ENCODE data around the gene WDR47. TPM values are rescaled to one million over a fixed set of nuclear protein-coding genes. Genes with fewer than 3 reads are reported as not detected.

The WDR47 gene
- polyA plus RNA-seq, 2 of the 4 experiments (the other 2 are of a cell fraction) = 5.5 to 10.8 TPM

DNA sequence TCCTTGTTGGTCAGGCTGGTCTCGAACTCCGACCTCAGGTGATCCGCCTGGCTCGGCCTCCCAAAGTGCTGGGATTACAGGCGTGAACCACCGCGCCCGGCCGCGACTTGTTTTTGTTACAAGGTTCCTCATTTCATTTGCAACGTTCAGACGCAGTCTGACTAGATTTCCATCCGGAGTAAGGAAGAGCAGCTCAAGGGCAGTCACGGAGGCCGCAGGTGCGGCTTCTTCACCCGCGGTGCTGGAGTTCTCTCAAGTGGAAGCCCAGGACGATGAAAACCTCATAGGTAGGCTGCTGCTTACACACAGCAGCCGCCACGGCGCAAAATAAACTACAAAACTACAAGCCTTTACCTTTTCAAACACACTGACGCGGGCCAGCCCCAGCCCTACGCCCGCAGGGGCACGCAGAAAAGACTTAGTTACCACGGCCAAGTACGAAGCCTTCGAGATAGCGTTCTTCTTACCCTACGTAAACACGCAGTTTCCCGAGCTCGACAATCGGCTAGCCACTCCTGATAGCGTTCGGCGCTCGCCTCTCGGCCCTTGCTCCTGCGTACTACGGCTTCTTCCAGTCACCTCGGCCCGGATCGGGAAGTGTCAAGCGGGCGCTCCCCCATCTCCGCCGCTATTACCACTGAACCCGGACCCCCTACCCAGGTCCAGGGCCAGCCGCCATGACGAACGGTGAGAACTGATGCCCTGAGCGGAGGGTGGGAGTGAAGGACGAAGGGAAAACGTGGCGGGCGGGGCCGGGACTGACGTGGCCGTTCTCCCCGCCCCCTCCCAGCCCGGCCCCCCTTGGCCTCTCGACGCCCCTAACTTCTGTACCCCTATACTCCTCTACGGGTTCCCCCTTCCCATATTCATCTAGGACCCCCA lies 48.5 kb upstream of the WDR47 start, which contains the start of gene TMEM167B:
TMEM167B (plus strand) TSS at position 569 of the 882 bp plus-strand sequence; CDS start at position 678, 109 bp downstream.
- peak; percentile 62 to 93 for DNase-seq (ENCODE audit: low read depth in 1 of 2, low spot score in 1 of 2)
- ChIA-PET POLR2A (interaction anchor here (0.6 to 3.0 kb wide), 3 partner anchors 10 to 265 kb away, joined by 4 to 51 read pairs (median 10); partner anchors contain the start of gene TAF13), CTCF (interaction anchor here (0.9 to 2.8 kb wide), 3 partner anchors 10 to 22 kb away, joined by 6 to 20 read pairs (median 12); partner anchors contain the start of gene TAF13)
- H3K4me2 ChIP-seq = peak within 1 kb of the TSS; percentile 96
- peak within 1 kb of the TSS; percentile 95 for H3K27ac ChIP-seq
- peak; percentile 92 to 94 for ATAC-seq
- under 1% methylated on average over 57 of the region's 67 CpGs for WGBS (ENCODE audit: missing lambda C conversion rate)
- FAIRE-seq = no peak
- no peak for TF ChIP-seq HOXB13 (CRISPR knock-in tag; IDR thresholded peaks at IDR 0.05; ENCODE audit: low read depth)
- TF ChIP-seq, protein P1, sequence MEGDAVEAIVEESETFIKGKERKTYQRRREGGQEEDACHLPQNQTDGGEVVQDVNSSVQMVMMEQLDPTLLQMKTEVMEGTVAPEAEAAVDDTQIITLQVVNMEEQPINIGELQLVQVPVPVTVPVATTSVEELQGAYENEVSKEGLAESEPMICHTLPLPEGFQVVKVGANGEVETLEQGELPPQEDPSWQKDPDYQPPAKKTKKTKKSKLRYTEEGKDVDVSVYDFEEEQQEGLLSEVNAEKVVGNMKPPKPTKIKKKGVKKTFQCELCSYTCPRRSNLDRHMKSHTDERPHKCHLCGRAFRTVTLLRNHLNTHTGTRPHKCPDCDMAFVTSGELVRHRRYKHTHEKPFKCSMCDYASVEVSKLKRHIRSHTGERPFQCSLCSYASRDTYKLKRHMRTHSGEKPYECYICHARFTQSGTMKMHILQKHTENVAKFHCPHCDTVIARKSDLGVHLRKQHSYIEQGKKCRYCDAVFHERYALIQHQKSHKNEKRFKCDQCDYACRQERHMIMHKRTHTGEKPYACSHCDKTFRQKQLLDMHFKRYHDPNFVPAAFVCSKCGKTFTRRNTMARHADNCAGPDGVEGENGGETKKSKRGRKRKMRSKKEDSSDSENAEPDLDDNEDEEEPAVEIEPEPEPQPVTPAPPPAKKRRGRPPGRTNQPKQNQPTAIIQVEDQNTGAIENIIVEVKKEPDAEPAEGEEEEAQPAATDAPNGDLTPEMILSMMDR (IDR thresholded peaks at IDR 0.05) = no peak
- TF ChIP-seq, protein P2, sequence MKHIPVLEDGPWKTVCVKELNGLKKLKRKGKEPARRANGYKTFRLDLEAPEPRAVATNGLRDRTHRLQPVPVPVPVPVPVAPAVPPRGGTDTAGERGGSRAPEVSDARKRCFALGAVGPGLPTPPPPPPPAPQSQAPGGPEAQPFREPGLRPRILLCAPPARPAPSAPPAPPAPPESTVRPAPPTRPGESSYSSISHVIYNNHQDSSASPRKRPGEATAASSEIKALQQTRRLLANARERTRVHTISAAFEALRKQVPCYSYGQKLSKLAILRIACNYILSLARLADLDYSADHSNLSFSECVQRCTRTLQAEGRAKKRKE (CRISPR knock-in tag; IDR thresholded peaks at IDR 0.05; ENCODE audit: low read depth) = no peak
- TF ChIP-seq HOXA7 (CRISPR knock-in tag; IDR thresholded peaks at IDR 0.05) = no peak
- TF ChIP-seq, protein P3, sequence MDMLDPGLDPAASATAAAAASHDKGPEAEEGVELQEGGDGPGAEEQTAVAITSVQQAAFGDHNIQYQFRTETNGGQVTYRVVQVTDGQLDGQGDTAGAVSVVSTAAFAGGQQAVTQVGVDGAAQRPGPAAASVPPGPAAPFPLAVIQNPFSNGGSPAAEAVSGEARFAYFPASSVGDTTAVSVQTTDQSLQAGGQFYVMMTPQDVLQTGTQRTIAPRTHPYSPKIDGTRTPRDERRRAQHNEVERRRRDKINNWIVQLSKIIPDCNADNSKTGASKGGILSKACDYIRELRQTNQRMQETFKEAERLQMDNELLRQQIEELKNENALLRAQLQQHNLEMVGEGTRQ (IDR thresholded peaks at IDR 0.05) = no peak
- no peak for TF ChIP-seq CBX8 (IDR thresholded peaks at IDR 0.05)
- no peak for TF ChIP-seq SMC3 (IDR thresholded peaks at IDR 0.05)
- no peak for TF ChIP-seq NPAS2 (CRISPR knock-in tag; IDR thresholded peaks at IDR 0.05; ENCODE audit: borderline replicate concordance)
- TF ChIP-seq PHF8 (IDR thresholded peaks at IDR 0.05; ENCODE audit: borderline replicate concordance, low read depth) = peak; percentile 20; the same call in 1 of the 2 replicates
- TF ChIP-seq RARB (CRISPR knock-in tag; IDR thresholded peaks at IDR 0.05) = no peak
- TF ChIP-seq, protein P4, sequence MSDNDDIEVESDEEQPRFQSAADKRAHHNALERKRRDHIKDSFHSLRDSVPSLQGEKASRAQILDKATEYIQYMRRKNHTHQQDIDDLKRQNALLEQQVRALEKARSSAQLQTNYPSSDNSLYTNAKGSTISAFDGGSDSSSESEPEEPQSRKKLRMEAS (IDR thresholded peaks at IDR 0.05) = peak; percentile 90
- TF ChIP-seq, protein P5, sequence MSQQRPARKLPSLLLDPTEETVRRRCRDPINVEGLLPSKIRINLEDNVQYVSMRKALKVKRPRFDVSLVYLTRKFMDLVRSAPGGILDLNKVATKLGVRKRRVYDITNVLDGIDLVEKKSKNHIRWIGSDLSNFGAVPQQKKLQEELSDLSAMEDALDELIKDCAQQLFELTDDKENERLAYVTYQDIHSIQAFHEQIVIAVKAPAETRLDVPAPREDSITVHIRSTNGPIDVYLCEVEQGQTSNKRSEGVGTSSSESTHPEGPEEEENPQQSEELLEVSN (IDR thresholded peaks at IDR 0.05; ENCODE audit: borderline replicate concordance, low read depth) = peak; percentile 54; the same call in 1 of the 2 replicates
- TF ChIP-seq POLR2A (IDR thresholded peaks at IDR 0.05; ENCODE audit: low read length) = peak; percentile 41
- no peak for TF ChIP-seq CBX2 (IDR thresholded peaks at IDR 0.05; ENCODE audit: borderline replicate concordance, low read depth)
- peak; percentile 74; the same call in 1 of the 2 replicates for TF ChIP-seq TP53 (CRISPR knock-in tag; IDR thresholded peaks at IDR 0.05)
- TF ChIP-seq CEBPB (IDR thresholded peaks at IDR 0.05) = no peak
- TF ChIP-seq, protein P6, sequence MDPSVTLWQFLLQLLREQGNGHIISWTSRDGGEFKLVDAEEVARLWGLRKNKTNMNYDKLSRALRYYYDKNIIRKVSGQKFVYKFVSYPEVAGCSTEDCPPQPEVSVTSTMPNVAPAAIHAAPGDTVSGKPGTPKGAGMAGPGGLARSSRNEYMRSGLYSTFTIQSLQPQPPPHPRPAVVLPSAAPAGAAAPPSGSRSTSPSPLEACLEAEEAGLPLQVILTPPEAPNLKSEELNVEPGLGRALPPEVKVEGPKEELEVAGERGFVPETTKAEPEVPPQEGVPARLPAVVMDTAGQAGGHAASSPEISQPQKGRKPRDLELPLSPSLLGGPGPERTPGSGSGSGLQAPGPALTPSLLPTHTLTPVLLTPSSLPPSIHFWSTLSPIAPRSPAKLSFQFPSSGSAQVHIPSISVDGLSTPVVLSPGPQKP (IDR thresholded peaks at IDR 0.05; ENCODE audit: low read depth, low read length) = no peak
- TF ChIP-seq, protein P7, sequence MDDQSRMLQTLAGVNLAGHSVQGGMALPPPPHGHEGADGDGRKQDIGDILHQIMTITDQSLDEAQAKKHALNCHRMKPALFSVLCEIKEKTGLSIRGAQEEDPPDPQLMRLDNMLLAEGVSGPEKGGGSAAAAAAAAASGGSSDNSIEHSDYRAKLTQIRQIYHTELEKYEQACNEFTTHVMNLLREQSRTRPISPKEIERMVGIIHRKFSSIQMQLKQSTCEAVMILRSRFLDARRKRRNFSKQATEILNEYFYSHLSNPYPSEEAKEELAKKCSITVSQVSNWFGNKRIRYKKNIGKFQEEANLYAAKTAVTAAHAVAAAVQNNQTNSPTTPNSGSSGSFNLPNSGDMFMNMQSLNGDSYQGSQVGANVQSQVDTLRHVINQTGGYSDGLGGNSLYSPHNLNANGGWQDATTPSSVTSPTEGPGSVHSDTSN (IDR thresholded peaks at IDR 0.05) = no peak; the same call in 1 of the 2 replicates
- TF ChIP-seq FOSB (CRISPR knock-in tag; IDR thresholded peaks at IDR 0.05) = no peak
- TF ChIP-seq JUN (IDR thresholded peaks at IDR 0.05) = peak; percentile 43 to 54; a peak in 3 of 5 replicates
- TF ChIP-seq CHD2 (IDR thresholded peaks at IDR 0.05; ENCODE audit: low read length, partially characterized antibody) = no peak
- no peak for TF ChIP-seq HEYL (CRISPR knock-in tag; IDR thresholded peaks at IDR 0.05)
- no peak for TF ChIP-seq KDM5A (IDR thresholded peaks at IDR 0.05)
- TF ChIP-seq, protein P8, sequence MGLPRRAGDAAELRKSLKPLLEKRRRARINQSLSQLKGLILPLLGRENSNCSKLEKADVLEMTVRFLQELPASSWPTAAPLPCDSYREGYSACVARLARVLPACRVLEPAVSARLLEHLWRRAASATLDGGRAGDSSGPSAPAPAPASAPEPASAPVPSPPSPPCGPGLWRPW (IDR thresholded peaks at IDR 0.05) = no peak
- no peak for TF ChIP-seq RNF2 (IDR thresholded peaks at IDR 0.05; ENCODE audit: borderline replicate concordance, low read depth)
- TF ChIP-seq NR3C1 (IDR thresholded peaks at IDR 0.05) = no peak
- TF ChIP-seq MYC (IDR thresholded peaks at IDR 0.05; ENCODE audit: borderline replicate concordance, low read length) = no peak
- no peak for TF ChIP-seq FOSL2 (IDR thresholded peaks at IDR 0.05)
- no peak for TF ChIP-seq FOSL2 (CRISPR knock-in tag; IDR thresholded peaks at IDR 0.05)
- H3K4me1 ChIP-seq = peaks cover 12% of the 10 kb centered on the region
- no peaks in the 10 kb centered on the region for H3K9me3 ChIP-seq
- H3K4me3 ChIP-seq = peak within 1 kb of the TSS; percentile 78

Measured in A549 (cell line).